SJCRH30 (cell line): ENCODE results near the gene CSNK1G1. TPM values are rescaled to one million over a fixed set of nuclear protein-coding genes. Genes with fewer than 3 reads are reported as not detected.
A peak's percentile ranks its signal among the peaks of the same experiment; 100 is the strongest.
"Not testable (repeated sequence)": the region's sequence is repeated elsewhere in the genome, so short reads cannot be mapped to it uniquely, and the experiment has no call there.

ENCODE experiments used
- DNase-seq, 2 experiments: peaks; one replicate each; pipeline ENCODE4 v3.0.0-alpha.2; 2015 to 2020
- H3K27ac ChIP-seq: fragments of 250-450 bp; sonication (Bioruptor Pico); 2 replicates; pipeline ENCODE4 v1.5.1; 2020; ENCODE audit warnings: mild to moderate bottlenecking, moderate library complexity
- H3K27me3 ChIP-seq: fragments of 250-450 bp; sonication (Bioruptor Pico); 2 replicates; pipeline ENCODE4 v1.5.1; 2020; ENCODE audit warnings: mild to moderate bottlenecking, moderate library complexity
- H3K36me3 ChIP-seq: fragments of 250-450 bp; sonication (Bioruptor Pico); 2 replicates; pipeline ENCODE4 v1.5.1; 2020; ENCODE audit warnings: mild to moderate bottlenecking, moderate library complexity
- H3K4me1 ChIP-seq: fragments of 250-450 bp; sonication (Bioruptor Pico); 2 replicates; pipeline ENCODE4 v1.5.1; 2020; ENCODE audit warnings: mild to moderate bottlenecking, moderate library complexity
- H3K4me3 ChIP-seq: fragments of 250-450 bp; sonication (Bioruptor Pico); 2 replicates; pipeline ENCODE4 v1.5.1; 2020; ENCODE audit warnings: mild to moderate bottlenecking, moderate library complexity
- H3K9me3 ChIP-seq: fragments of 250-450 bp; sonication (Bioruptor Pico); replicated peaks from 2 replicates; pipeline ENCODE4 v1.5.1; 2020; ENCODE audit warnings: mild to moderate bottlenecking, moderate library complexity
- total RNA-seq: library from RNA; depleted of rRNA; stranded (reverse); fragments of >200 nt; shearing (Covaris generic); gene quantifications from 2 replicates; pipeline ENCODE4 v1.2.3, GENCODE V29; 2014

The CSNK1G1 gene
- total RNA-seq, 1 experiment from 2014 or later = 20.3 TPM

DNA sequence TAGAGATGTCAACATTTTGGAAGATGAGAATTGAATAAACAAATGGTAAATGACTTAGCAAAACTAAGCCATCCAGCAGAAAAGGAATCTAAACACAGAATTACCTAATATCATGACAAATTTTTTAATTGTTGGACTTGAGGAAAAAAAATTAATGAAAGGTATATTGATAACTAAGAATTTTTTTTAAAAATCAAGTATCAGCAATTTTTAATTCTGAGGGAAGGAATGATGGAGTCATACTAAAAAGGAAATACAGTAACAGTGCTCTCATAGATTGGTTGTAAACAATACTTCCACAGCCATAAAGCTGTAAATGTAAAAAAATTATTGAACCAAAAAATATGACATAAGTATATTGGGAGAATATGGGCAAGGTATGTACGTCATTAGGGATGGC lies 68.0 kb downstream of the CSNK1G1 start:
- 0 out of 2 replicates have a peak, but pooled peaks cover 3% of the 10 kb centered on the region for H3K36me3 ChIP-seq
- peaks cover 21% of the 10 kb centered on the region for H3K4me1 ChIP-seq
- no peak overlapping the region for H3K4me3 ChIP-seq
- no peaks in the 10 kb centered on the region for H3K27me3 ChIP-seq
- DNase-seq = no peak
- no peaks in the 10 kb centered on the region for H3K9me3 ChIP-seq
- H3K27ac ChIP-seq = peak overlapping the region; percentile 71

DNA sequence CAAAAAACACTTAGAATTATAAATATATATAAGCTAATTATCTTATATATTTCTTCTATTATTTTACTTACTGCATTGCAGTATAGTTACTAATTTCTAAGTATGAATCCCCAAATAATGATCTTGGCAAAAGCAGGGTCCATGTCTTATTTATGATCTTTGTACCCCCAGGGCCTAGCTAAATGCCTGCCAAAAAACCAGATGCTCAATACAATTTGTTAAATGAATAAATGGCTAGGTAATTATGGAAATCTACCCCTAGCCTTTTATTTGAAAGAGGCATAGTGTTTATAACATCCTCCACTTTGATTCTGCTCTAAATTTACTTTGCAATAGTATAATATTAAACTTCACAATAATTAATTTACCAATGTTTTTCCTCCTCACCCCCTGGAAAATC lies 69.5 kb downstream of the CSNK1G1 start:
- Histone ChIP-seq H3K27ac (no peak overlapping the region), H3K4me3 (no peak overlapping the region), H3K4me1 (peaks cover 21% of the 10 kb centered on the region), H3K27me3 (no peaks in the 10 kb centered on the region), H3K36me3 (0 out of 2 replicates have a peak, but pooled peaks cover 3% of the 10 kb centered on the region), H3K9me3 (no peaks in the 10 kb centered on the region)
- no peak for DNase-seq

DNA sequence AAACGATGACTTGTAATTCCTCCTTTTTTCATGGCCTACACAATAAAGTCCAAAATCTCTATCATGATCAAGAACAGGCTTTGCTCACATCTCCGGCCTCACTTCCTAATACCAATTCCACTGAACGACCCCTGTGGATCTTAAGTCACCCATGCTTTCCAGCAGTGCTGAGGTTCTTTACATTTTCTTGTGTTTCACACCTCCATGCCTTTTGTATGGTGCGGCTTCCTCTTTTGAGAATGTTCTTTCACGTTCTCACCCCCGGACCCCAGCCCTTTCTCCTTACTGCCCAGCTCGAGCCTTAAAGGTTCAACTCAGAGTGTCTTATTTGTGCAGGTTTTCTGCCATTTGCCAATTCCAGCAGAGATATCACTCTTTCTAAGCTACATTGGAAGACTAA lies 70.1 kb downstream of the CSNK1G1 start:
- Histone ChIP-seq H3K27ac (no peak overlapping the region), H3K4me1 (peaks cover 21% of the 10 kb centered on the region), H3K27me3 (no peaks in the 10 kb centered on the region), H3K36me3 (0 out of 2 replicates have a peak, but pooled peaks cover 3% of the 10 kb centered on the region), H3K4me3 (no peak overlapping the region), H3K9me3 (no peaks in the 10 kb centered on the region)
- DNase-seq = no peak

- Histone ChIP-seq H3K9me3 (no peaks in the 10 kb centered on the region), H3K27me3 (no peaks in the 10 kb centered on the region), H3K4me1 (peaks cover 21% of the 10 kb centered on the region), H3K36me3 (0 out of 2 replicates have a peak, but pooled peaks cover 3% of the 10 kb centered on the region), H3K4me3 (no peak overlapping the region), H3K27ac (no peak overlapping the region)
- DNase-seq = no peak
These were observed 70.8 kb downstream of the CSNK1G1 start for GRCh38 chr15:64285150-64285549.

DNA sequence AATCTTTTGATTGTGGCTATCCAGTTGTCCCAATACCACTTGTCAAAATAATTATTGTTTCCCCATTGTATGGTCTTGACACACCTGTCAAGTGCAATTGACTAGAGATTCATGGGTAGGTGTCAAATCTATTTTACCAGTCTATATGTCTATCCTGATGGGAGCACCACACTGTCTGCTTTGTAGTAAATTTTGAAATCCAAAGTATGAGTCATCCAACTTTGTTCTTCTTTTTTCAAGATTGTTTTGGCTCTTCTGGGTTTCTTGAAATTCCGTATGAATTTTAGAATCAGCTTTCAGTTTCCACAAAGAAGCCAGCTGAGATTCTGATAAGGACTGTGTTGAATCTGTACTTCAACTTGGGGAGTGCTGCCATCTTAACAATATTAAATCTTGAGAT lies 71.9 kb downstream of the CSNK1G1 start:
- Histone ChIP-seq H3K4me3 (no peak overlapping the region), H3K36me3 (0 out of 2 replicates have a peak, but pooled peaks cover 3% of the 10 kb centered on the region), H3K9me3 (no peaks in the 10 kb centered on the region), H3K27ac (no peak overlapping the region), H3K27me3 (no peaks in the 10 kb centered on the region), H3K4me1 (peaks cover 15% of the 10 kb centered on the region)
- no peak for DNase-seq

GRCh38 chr15:64282701-64283100 lies 73.3 kb downstream of the CSNK1G1 start:
- no peaks in the 10 kb centered on the region for H3K27me3 ChIP-seq
- H3K9me3 ChIP-seq = no peaks in the 10 kb centered on the region
- H3K36me3 ChIP-seq = 0 out of 2 replicates have a peak, but pooled peaks cover 3% of the 10 kb centered on the region
- H3K27ac ChIP-seq = no peak overlapping the region
- H3K4me1 ChIP-seq = peaks cover 3% of the 10 kb centered on the region
- DNase-seq = no peak
- no peak overlapping the region for H3K4me3 ChIP-seq

DNA sequence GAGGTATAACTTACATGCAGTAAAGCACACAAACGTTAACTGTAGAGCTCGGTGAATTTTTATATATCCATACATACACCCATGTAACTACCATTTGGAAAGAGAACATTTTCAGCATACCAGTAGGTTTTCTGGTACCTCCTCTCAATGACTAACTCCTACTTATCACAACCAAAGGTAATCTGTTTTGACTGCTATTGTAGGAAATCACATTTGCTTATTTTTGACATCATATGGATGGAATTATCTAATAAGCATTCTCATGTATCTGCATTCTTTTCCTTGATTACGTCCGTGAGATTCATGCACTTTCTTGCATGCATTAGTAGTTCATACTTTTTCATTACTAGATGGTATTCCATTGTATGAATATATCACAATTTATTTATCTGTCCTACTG lies 76.8 kb downstream of the CSNK1G1 start:
- 0 out of 2 replicates have a peak, but pooled peaks cover 3% of the 10 kb centered on the region for H3K36me3 ChIP-seq
- DNase-seq = no peak
- H3K27ac ChIP-seq = no peak overlapping the region

GRCh38 chr15:64275934-64276333 lies 80.0 kb downstream of the CSNK1G1 start:
- no peak overlapping the region for H3K27ac ChIP-seq

More for the DNA sequence above, 76.8 kb downstream of the CSNK1G1 start:
- no peaks in the 10 kb centered on the region for H3K9me3 ChIP-seq
- H3K4me3 ChIP-seq = no peak overlapping the region
- no peaks in the 10 kb centered on the region for H3K27me3 ChIP-seq
- H3K4me1 ChIP-seq = no peaks in the 10 kb centered on the region

DNA sequence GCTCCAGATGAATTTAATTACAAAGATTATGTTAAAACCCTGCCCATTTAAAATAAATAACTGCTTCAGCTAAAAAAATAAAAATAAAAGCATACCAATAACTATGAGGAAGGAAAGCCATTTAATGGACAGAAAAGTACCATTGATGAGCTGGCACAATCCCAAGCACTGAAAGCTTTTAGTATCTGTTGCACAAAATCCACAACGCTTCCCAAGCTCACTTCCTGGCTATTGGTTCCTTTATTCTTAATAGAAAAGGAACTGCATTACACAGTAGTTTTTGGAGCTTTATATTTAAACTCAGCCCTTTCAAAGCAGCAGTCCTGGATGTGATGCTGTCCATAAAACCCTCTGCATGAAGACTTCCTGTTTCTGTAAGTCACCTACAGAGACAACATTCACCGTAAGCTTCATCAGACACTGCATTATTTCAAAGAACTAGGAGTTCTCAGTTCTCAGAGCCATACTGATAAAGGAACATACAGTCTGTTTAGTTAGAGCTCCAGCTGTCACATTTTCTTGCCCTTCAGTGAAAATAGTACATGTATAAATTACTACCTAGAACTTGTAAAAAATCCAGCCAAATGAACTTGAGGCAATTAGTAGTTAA lies 81.5 kb downstream of the CSNK1G1 start:
- Histone ChIP-seq H3K4me3 (no peak overlapping the region), H3K9me3 (no peaks in the 10 kb centered on the region), H3K36me3 (no peaks in the 10 kb centered on the region), H3K27ac (no peak overlapping the region), H3K27me3 (no peaks in the 10 kb centered on the region), H3K4me1 (no peaks in the 10 kb centered on the region)
- DNase-seq = no peak

More at GRCh38 chr15:64275934-64276333, 80.0 kb downstream of the CSNK1G1 start:
- no peaks in the 10 kb centered on the region for H3K9me3 ChIP-seq
- H3K4me3 ChIP-seq = no peak overlapping the region
- no peaks in the 10 kb centered on the region for H3K36me3 ChIP-seq
- H3K27me3 ChIP-seq = no peaks in the 10 kb centered on the region
- no peak for DNase-seq
- H3K4me1 ChIP-seq = no peaks in the 10 kb centered on the region

GRCh38 chr15:64267331-64267973 lies 88.5 kb downstream of the CSNK1G1 start:
- Histone ChIP-seq H3K9me3 (no peaks in the 10 kb centered on the region; the same call in 1 of the 2 replicates), H3K4me1 (no peaks in the 10 kb centered on the region), H3K27ac (no peak overlapping the region), H3K27me3 (no peaks in the 10 kb centered on the region), H3K36me3 (no peaks in the 10 kb centered on the region), H3K4me3 (no peak overlapping the region)
- DNase-seq = no peak

DNA sequence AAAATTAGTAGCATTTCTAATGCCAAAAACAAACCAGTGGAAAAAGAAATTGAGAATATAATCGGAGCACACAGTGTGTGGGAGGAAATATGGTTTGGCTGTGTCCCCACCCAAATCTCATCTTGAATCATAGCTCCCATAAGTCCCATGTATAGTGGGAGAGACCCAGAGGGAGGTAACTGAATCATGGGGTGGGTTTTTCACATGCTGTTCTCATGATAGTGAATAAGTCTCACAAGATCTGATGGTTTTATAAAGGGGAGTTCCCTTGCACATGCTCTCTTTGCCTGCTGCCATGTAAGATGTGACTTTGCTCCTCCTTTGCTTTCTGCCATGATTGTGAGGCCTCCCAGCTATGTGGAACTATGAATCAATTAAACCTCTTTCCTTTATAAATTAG lies 90.8 kb downstream of the CSNK1G1 start:
- H3K9me3 ChIP-seq, H3K27ac ChIP-seq, H3K4me3 ChIP-seq, DNase-seq, H3K36me3 ChIP-seq, H3K27me3 ChIP-seq, H3K4me1 ChIP-seq: not testable (repeated sequence)

GRCh38 chr15:64264502-64264901 lies 91.5 kb downstream of the CSNK1G1 start:
- no peak overlapping the region for H3K4me3 ChIP-seq
- H3K4me1 ChIP-seq = no peaks in the 10 kb centered on the region
- no peaks in the 10 kb centered on the region for H3K27me3 ChIP-seq
- no peak overlapping the region for H3K27ac ChIP-seq
- no peak for DNase-seq
- no peaks in the 10 kb centered on the region; the same call in 1 of the 2 replicates for H3K9me3 ChIP-seq
- H3K36me3 ChIP-seq = no peaks in the 10 kb centered on the region

DNA sequence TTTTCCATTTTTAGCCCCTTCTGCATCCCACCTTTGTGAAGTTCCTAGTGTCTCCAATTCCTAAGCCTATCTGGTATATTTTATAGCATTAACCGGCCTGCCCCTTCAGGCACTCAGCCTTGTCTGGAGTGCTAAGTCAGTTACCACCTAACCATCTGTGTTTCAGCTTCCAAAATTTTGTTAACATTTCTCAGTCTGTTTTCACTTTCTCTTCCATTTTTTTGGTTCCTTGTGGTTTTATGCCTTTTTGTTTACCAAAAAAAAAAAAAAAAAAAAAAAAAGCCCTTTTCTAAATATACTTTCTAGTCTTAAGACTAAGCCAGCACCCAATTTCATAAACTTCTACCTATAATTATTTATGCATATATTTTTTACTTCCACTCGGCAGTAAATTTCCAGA lies 92.4 kb downstream of the CSNK1G1 start:
- H3K27ac ChIP-seq = no peak overlapping the region
- no peaks in the 10 kb centered on the region for H3K4me1 ChIP-seq
- no peaks in the 10 kb centered on the region; the same call in 1 of the 2 replicates for H3K9me3 ChIP-seq
- no peak overlapping the region for H3K4me3 ChIP-seq
- DNase-seq = no peak
- H3K27me3 ChIP-seq = no peaks in the 10 kb centered on the region
- H3K36me3 ChIP-seq = no peaks in the 10 kb centered on the region

DNA sequence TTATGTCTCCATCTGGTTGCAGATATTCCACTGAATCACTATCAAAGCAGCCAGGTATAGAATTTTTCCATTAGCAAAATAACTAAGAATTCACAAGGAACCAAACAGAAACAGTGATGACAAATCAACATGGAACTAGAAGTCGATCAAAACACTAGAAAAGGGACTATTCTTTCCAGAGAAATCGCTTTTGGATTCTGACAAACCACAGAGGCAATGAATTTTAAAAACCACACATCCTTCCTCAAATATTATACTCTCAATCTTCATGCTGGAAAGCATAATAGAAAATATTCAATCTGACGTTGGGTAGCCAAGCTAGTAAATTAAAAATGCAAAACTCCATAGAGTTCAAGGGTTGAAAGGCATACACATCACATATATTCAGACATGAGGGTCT lies 99.9 kb downstream of the CSNK1G1 start:
- Histone ChIP-seq H3K27ac (no peak overlapping the region), H3K4me3 (no peak overlapping the region), H3K27me3 (no peaks in the 10 kb centered on the region), H3K9me3 (no peaks in the 10 kb centered on the region), H3K36me3 (no peaks in the 10 kb centered on the region; the same call in 1 of the 2 replicates), H3K4me1 (peaks cover 6% of the 10 kb centered on the region; the same call in 1 of the 2 replicates)
- DNase-seq = no peak

DNA sequence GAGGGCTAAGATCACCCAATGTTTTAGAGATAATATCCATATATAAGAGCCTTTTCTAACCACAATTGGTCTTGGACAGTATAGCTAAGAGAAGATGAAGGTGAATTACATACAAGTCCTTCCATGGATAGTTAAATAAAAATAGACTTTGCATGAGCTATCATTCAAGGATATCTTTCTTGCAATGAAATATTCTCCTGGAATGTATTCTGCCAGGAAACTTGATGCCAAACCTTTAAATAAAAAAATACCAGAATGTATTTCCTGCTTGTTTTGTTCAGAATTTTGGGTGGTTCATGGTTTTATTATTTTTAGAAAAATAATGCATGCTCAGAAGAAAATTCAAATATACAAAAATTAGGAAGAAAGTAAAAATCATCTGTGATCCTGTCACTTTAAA lies 104.3 kb downstream of the CSNK1G1 start:
- H3K4me1 ChIP-seq = peaks cover 24% of the 10 kb centered on the region
- no peaks in the 10 kb centered on the region for H3K27me3 ChIP-seq
- H3K36me3 ChIP-seq = no peaks in the 10 kb centered on the region
- no peak overlapping the region for H3K4me3 ChIP-seq
- no peak overlapping the region for H3K27ac ChIP-seq
- no peak for DNase-seq
- H3K9me3 ChIP-seq = no peaks in the 10 kb centered on the region
